Coronary artery (tissue), 2 donors: ENCODE measurements around the gene OXER1.
A peak's percentile ranks its signal among the peaks of the same experiment; 100 is the strongest.

Experiments
- DNase-seq: peaks from one replicate; pipeline ENCODE4 v3.0.0-alpha.2; 2017; ENCODE audit warnings: low spot score
- H3K27ac ChIP-seq, 2 donors: fragments of 200-600 bp; sonication (generic); one replicate each; pipeline ENCODE4 v1.5.1; 2016 to 2019
- H3K4me3 ChIP-seq: fragments of 200-600 bp; sonication (generic); 2 replicates; pipeline ENCODE4 v1.5.1; 2016; ENCODE audit warnings: mild to moderate bottlenecking, moderate library complexity
- TF ChIP-seq, protein P1 (sequence below): fragments of 200-600 bp; sonication (generic); IDR thresholded peaks from one replicate; pipeline ENCODE4 v1.5.1; 2019; ENCODE audit warnings: antibody characterized with exemption

Gene OXER1

DNA sequence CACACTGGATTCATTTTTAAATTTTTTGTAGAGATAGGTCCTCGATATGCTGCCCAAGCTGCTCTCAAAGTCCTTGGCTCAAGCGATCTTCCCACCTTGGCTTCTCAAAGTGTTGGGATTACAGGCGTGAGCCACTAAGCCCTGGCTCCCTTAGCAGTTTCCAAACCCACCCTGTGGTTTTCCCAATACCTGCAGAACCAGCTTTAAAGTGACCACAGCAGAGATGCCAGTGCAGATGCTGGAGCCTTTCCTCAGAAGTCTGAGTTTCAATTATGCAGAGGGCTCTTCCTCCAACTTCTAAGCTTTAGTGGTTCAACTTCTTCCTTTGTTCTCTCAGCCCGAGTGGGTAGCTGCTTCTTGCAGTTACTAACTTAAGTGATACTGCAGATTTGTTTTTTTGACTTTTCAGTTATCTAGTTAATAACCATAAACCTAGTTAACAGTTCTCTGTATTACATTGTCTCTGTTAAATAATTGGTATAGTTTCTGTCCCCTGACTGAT, 36.6 kb upstream of the OXER1 start:
- DNase-seq: no peak
- H3K4me3 ChIP-seq: no peak overlapping the region
- TF ChIP-seq, protein P1, sequence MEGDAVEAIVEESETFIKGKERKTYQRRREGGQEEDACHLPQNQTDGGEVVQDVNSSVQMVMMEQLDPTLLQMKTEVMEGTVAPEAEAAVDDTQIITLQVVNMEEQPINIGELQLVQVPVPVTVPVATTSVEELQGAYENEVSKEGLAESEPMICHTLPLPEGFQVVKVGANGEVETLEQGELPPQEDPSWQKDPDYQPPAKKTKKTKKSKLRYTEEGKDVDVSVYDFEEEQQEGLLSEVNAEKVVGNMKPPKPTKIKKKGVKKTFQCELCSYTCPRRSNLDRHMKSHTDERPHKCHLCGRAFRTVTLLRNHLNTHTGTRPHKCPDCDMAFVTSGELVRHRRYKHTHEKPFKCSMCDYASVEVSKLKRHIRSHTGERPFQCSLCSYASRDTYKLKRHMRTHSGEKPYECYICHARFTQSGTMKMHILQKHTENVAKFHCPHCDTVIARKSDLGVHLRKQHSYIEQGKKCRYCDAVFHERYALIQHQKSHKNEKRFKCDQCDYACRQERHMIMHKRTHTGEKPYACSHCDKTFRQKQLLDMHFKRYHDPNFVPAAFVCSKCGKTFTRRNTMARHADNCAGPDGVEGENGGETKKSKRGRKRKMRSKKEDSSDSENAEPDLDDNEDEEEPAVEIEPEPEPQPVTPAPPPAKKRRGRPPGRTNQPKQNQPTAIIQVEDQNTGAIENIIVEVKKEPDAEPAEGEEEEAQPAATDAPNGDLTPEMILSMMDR: no peak
- H3K27ac ChIP-seq: no peak overlapping the region

DNA sequence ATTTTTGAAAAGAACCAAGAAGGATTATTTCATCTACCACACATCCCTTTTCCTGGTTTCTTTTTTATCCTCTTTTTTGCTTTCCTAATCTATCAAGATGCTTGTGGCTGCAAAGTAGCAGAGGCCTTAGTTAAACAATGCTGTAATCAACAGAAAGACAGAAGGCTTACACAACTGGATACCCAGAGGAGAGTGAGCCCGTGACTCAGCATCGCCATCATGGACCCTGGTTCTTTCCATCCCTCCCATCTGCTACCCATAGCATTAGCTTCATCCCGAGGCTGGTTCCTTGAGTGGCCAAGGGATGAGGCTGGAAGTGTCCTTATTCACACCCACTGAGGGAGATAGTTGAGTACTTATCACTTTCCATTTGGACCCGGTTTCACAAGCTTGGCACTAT, 35.9 kb upstream of the OXER1 start:
- Histone ChIP-seq H3K27ac (no peak overlapping the region), H3K4me3 (no peak overlapping the region)
- no peak for DNase-seq
- TF ChIP-seq, protein P1: no peak

DNA sequence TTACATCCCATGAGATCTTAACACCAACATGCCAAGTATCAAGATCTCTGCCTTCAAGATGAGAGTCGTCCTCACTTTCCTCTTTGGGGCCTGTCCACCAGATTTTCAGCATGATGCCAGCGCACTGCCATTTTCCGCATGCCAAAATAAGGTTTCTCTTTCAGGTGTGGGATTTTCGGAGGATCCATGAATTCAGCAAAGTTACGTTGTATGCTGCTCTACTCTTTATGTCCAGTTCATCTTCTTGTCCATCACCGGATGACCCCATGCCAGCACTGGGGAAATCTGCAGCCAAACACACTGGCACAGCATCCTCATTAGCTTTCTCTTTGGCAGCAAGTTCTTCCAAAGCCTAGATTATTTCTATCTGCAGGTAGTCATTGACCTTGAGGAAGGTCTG, 33.3 kb upstream of the OXER1 start:
- H3K27ac ChIP-seq: peak overlapping the region in 1 of 2 donors; percentile 66
- no peak for DNase-seq
- H3K4me3 ChIP-seq: no peak overlapping the region
- TF ChIP-seq, protein P1: no peak

DNA sequence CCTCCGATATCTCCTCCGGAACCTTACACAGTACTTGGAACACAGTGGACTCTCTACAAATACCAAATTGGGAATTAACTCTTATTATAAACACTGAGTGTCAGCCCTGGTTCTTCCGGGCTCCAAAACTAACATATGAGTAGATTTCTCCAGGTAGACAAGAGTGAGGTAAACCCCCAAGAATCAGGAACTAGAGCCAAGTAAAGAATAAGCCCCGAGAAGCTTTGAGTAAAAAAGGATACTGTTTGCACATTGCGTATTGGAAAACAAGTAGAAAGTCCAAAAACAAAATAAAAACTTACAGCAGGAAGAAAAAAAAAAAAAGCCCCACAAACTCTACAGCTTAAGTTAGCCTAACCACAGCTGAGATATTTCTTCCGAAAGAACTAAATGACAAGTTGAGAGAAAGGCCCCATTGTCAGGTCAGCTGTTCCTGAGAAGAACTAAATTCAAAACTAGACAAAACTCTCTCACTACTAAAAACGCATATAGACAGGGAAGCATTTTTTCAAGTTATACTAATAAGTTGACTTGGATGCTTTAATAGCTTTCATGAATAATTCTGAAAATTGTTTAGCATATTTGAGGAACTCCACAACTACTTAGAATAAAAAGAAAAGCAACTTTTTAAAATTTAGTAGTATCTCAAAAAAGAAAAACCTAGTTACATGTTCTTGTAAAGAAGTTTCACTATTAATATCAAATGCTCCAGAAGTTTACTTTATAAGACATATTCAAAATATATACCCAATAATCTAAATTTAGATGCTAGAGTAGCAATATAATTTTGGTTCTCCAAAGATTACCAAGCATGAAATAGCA, 32.7 kb upstream of the OXER1 start:
- TF ChIP-seq, protein P1: no peak
- Histone ChIP-seq H3K27ac (peak overlapping the region; percentile 66 to 70), H3K4me3 (no peak overlapping the region)
- DNase-seq: no peak

DNA sequence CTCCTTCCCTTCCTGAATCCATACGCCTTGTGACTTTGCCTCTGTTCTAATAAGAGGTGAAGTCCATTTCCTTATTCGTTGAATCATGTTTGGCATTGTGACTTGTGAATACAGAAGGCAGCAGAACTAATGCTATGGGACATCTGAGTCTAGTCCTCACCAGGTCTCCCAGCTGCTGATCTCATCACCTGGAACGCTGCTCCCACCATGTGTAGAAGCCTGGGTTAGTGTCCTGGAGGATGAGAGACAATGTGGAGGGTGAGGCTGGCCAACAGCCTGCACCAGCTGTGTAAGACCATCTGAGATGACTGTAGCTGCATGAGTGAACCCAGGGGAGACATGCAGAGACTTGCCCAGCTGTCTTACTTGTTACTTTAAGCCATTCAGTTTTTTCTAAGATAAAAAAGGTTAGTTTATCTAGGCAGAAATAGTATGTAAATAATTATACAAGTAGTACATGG, 31.9 kb upstream of the OXER1 start:
- no peak overlapping the region for H3K4me3 ChIP-seq
- TF ChIP-seq, protein P1: no peak
- no peak for DNase-seq
- H3K27ac ChIP-seq: peak overlapping the region; percentile 66 to 70

DNA sequence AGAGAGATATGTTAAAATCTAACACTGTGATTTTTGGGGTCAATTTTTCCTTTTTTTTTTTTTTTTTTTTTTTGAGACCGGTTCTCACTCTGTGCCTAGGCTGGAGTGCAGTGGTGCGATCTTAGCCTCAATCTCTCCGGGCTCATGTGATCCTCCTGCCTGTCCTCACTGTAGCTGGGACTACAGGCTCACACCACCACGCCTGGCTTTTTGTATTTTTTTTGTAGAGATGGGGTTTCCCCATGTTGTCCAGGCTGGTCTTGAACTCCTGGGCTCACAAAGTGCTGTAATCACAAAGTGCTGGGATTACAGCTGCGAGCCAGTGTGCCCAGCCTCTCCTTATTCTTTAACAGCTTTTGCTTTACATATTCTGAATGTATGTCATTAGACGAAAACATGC, 31.3 kb upstream of the OXER1 start:
- H3K4me3 ChIP-seq: no peak overlapping the region
- DNase-seq: no peak
- TF ChIP-seq, protein P1: no peak
- H3K27ac ChIP-seq: peak overlapping the region; percentile 66 to 70
